Transverse colon (tissue), 3 donors: ENCODE measurements around the gene VAV2.

ENCODE experiments used
- CTCF ChIP-seq, 5 experiments: fragments of 200-600 bp in 3 of 5; fragments of 450-650 bp in 2 of 5; sonication (generic) in 3 of 5; IDR thresholded peaks; 1 replicate in 2 of 5; 2 replicates in 3 of 5; pipeline ENCODE4 v1.5.1; 2016 to 2017; ENCODE audit warnings: antibody characterized with exemption in 5 of 5, inconsistent platforms in 3 of 5, mild to moderate bottlenecking in 2 of 5, moderate library complexity in 1 of 5
- POLR2A ChIP-seq: fragments of 450-650 bp; IDR thresholded peaks from one replicate; pipeline ENCODE4 v1.6.1; 2016; ENCODE audit warnings: antibody characterized with exemption, mild to moderate bottlenecking, moderate library complexity

GRCh38 chr9:134033516-134034214 lies 41.5 kb upstream of the VAV2 start:
- TF ChIP-seq CTCF (IDR thresholded peaks at IDR 0.05) (no peak), POLR2A (no peak)
